H9 (cell line): Measurements from ENCODE around the gene RPL34. TPM values are rescaled to one million over a fixed set of nuclear protein-coding genes. Genes with fewer than 3 reads are reported as not detected.
"Not testable (repeated sequence)": the region's sequence is repeated elsewhere in the genome, so short reads cannot be mapped to it uniquely, and the experiment has no call there.

ENCODE experiments used
- DNase-seq: peaks from one replicate; pipeline ENCODE4 v3.0.0-alpha.2; 2017
- H2AFZ ChIP-seq: one replicate; pipeline ENCODE4 v1.6.1; 2013; ENCODE audit warnings: mild to moderate bottlenecking, low read length, control low read depth, moderate library complexity
- H2AK5ac ChIP-seq: 2 replicates; pipeline ENCODE4 v1.6.1; 2013; ENCODE audit warnings: low read length, control low read depth, mixed read lengths; ENCODE audit not compliant: insufficient read length
- H2BK120ac ChIP-seq: one replicate; pipeline ENCODE4 v1.6.1; 2013; ENCODE audit warnings: low read depth, mild to moderate bottlenecking, low read length, control low read depth, inconsistent platforms; ENCODE audit not compliant: poor library complexity, severe bottlenecking
- H2BK12ac ChIP-seq: 2 replicates; pipeline ENCODE4 v1.6.1; 2013; ENCODE audit warnings: low read length, control low read depth, mixed read lengths, low read depth; ENCODE audit not compliant: insufficient read length
- H2BK15ac ChIP-seq: 2 replicates; pipeline ENCODE4 v1.6.1; 2013; ENCODE audit warnings: low read depth, low read length, control low read depth
- H2BK20ac ChIP-seq: one replicate; pipeline ENCODE4 v1.6.1; 2013; ENCODE audit warnings: low read depth, mild to moderate bottlenecking, low read length, control low read depth, inconsistent platforms; ENCODE audit not compliant: poor library complexity, severe bottlenecking
- H2BK5ac ChIP-seq: 2 replicates; pipeline ENCODE4 v1.6.1; 2013; ENCODE audit warnings: low read length, control low read depth, mixed read lengths; ENCODE audit not compliant: insufficient read length
- H3K14ac ChIP-seq: 2 replicates; pipeline ENCODE4 v1.6.1; 2013; ENCODE audit warnings: low read length, control low read depth; ENCODE audit not compliant: insufficient read depth
- H3K18ac ChIP-seq: 2 replicates; pipeline ENCODE4 v1.6.1; 2013; ENCODE audit warnings: low read depth, mild to moderate bottlenecking, mixed read lengths, low read length, control low read depth; ENCODE audit not compliant: insufficient read length
- H3K23ac ChIP-seq: 2 replicates; pipeline ENCODE4 v1.6.1; 2013; ENCODE audit warnings: low read length, control low read depth, mixed read lengths, low read depth; ENCODE audit not compliant: insufficient read length
- H3K23me2 ChIP-seq: 2 replicates; pipeline ENCODE4 v1.6.1; 2013; ENCODE audit warnings: low read depth, mild to moderate bottlenecking, mixed read lengths, low read length, control low read depth; ENCODE audit not compliant: insufficient read length, poor library complexity, severe bottlenecking
- H3K27ac ChIP-seq: 2 replicates; pipeline ENCODE4 v1.5.1; 2013; ENCODE audit warnings: low read length, control low read depth, mixed read lengths, low read depth; ENCODE audit not compliant: insufficient read length
- H3K27me3 ChIP-seq: 2 replicates; pipeline ENCODE4 v1.6.1; 2013; ENCODE audit warnings: low read length, control low read depth, inconsistent platforms; ENCODE audit not compliant: insufficient read depth
- H3K4ac ChIP-seq: 2 replicates; pipeline ENCODE4 v1.6.1; 2013; ENCODE audit warnings: low read depth, mild to moderate bottlenecking, control low read depth, inconsistent platforms, low read length, moderate library complexity
- H3K4me1 ChIP-seq: 2 replicates; pipeline ENCODE4 v1.6.1; 2013; ENCODE audit warnings: low read length, control low read depth, inconsistent platforms; ENCODE audit not compliant: insufficient read depth
- H3K4me2 ChIP-seq: 2 replicates; pipeline ENCODE4 v1.6.1; 2013; ENCODE audit warnings: low read length, control low read depth, mixed read lengths; ENCODE audit not compliant: insufficient read length, insufficient read depth
- H3K56ac ChIP-seq: 2 replicates; pipeline ENCODE4 v1.6.1; 2013; ENCODE audit warnings: low read depth, mild to moderate bottlenecking, mixed read lengths, low read length, control low read depth; ENCODE audit not compliant: insufficient read length
- H3K79me1 ChIP-seq: 2 replicates; pipeline ENCODE4 v1.6.1; 2013; ENCODE audit warnings: low read depth, mild to moderate bottlenecking, moderate library complexity, low read length, control low read depth, inconsistent platforms; ENCODE audit not compliant: insufficient read depth, poor library complexity, severe bottlenecking
- H3K79me2 ChIP-seq: 2 replicates; pipeline ENCODE4 v1.6.1; 2013; ENCODE audit warnings: low read length, control low read depth, inconsistent platforms; ENCODE audit not compliant: insufficient read depth
- H3K9ac ChIP-seq: 2 replicates; pipeline ENCODE4 v1.6.1; 2013; ENCODE audit warnings: low read length, control low read depth, mixed read lengths; ENCODE audit not compliant: insufficient read length; ENCODE audit errors: extremely low read depth
- H3K9me3 ChIP-seq: one replicate; pipeline ENCODE4 v1.6.1; 2013; ENCODE audit warnings: low read depth, low read length, inconsistent platforms; ENCODE audit not compliant: control insufficient read depth
- H3T11ph ChIP-seq: one replicate; pipeline ENCODE4 v1.6.1; 2013; ENCODE audit warnings: mild to moderate bottlenecking, low read length, control low read depth, inconsistent platforms
- H4K20me1 ChIP-seq: one replicate; pipeline ENCODE4 v1.6.1; 2013; ENCODE audit not compliant: control insufficient read depth, insufficient read length, insufficient read depth
- H4K5ac ChIP-seq: 2 replicates; pipeline ENCODE4 v1.6.1; 2013; ENCODE audit warnings: low read depth, mild to moderate bottlenecking, mixed read lengths, low read length, control low read depth; ENCODE audit not compliant: insufficient read length
- H4K8ac ChIP-seq: replicated peaks from 2 replicates; pipeline ENCODE4 v1.6.1; 2013; ENCODE audit warnings: low read length, control low read depth, mixed read lengths, low read depth; ENCODE audit not compliant: insufficient read length
- H4K91ac ChIP-seq: 2 replicates; pipeline ENCODE4 v1.6.1; 2013; ENCODE audit warnings: low read depth, mild to moderate bottlenecking, moderate library complexity, mixed read lengths, low read length, control low read depth; ENCODE audit not compliant: insufficient read length
- H3K27ac Mint-ChIP-seq, 3 experiments: 2 replicates in 2 of 3; 3 replicates in 1 of 3; pipeline ENCODE4 v1.8.0; 2020 to 2021; ENCODE audit warnings: mixed read lengths in 3 of 3, mild to moderate bottlenecking in 1 of 3, moderate library complexity in 1 of 3
- H3K27me3 Mint-ChIP-seq: 2 replicates; pipeline ENCODE4 v1.8.0; 2021; ENCODE audit warnings: low read depth, mild to moderate bottlenecking, moderate library complexity, mixed read lengths
- H3K36me3 Mint-ChIP-seq, 3 experiments: 2 replicates in 2 of 3; 3 replicates in 1 of 3; pipeline ENCODE4 v1.8.0; 2020 to 2021; ENCODE audit warnings: low read depth in 3 of 3, mixed read lengths in 3 of 3; ENCODE audit not compliant: insufficient read depth in 1 of 3
- H3K4me1 Mint-ChIP-seq, 2 experiments: 2 replicates each; pipeline ENCODE4 v1.8.0; 2020; ENCODE audit warnings: mixed read lengths in 2 of 2
- H3K4me3 Mint-ChIP-seq, 2 experiments: 2 replicates in 1 of 2; 3 replicates in 1 of 2; pipeline ENCODE4 v1.8.0; 2020 to 2021; ENCODE audit warnings: mild to moderate bottlenecking in 2 of 2, mixed read lengths in 2 of 2, moderate library complexity in 1 of 2
- H3K9me3 Mint-ChIP-seq, 2 experiments: 2 replicates in 1 of 2; 3 replicates in 1 of 2; pipeline ENCODE4 v1.8.0; 2020; ENCODE audit warnings: mild to moderate bottlenecking in 2 of 2, mixed read lengths in 2 of 2, moderate library complexity in 1 of 2
- CTCF ChIP-seq: fragments of 200-600 bp; sonication (generic); conservative IDR thresholded peaks from 3 replicates; pipeline ENCODE4 v1.8.0; 2021; ENCODE audit warnings: antibody characterized with exemption, mild to moderate bottlenecking
- whole genome bisulfite sequencing: extraction: QIAGEN DNeasy Blood & Tissue Kit; methylation state at CpG from one replicate; pipeline ENCODE4 v1.1.7; 2013; ENCODE audit warnings: missing lambda C conversion rate, low lambda C conversion rate, mixed read lengths; ENCODE audit not compliant: insufficient read length; ENCODE audit errors: extremely low coverage; 5-methylcytosine and 5-hydroxymethylcytosine counted together
- total RNA-seq: library from RNA; stranded (reverse); gene quantifications from 2 replicates; pipeline ENCODE4 v1.2.1, GENCODE V29; 2021

The RPL34 gene
- total RNA-seq, 1 experiment from 2014 or later: 1,375 TPM

- H3K18ac ChIP-seq: no peak overlapping the region
- no peak overlapping the region for H2AK5ac ChIP-seq
- no peak overlapping the region for H3K9ac ChIP-seq
- no peak overlapping the region for H2AFZ ChIP-seq
- H3K4me1 ChIP-seq: no peaks in the 10 kb centered on the region; the same call in 1 of the 2 replicates
- H3K23me2 ChIP-seq: no peaks in the 10 kb centered on the region
- no peak for TF ChIP-seq CTCF
- no peak overlapping the region for H4K5ac ChIP-seq
- H3K4ac ChIP-seq: no peak overlapping the region
- H4K8ac ChIP-seq: no peak overlapping the region
- H2BK12ac ChIP-seq: no peak overlapping the region
- no peak overlapping the region for H3K27ac ChIP-seq
- no peak overlapping the region for H2BK120ac ChIP-seq
- H3K9me3 ChIP-seq: no peaks in the 10 kb centered on the region
- no peak overlapping the region for H3K56ac ChIP-seq
- no peak overlapping the region for H3K4me3 Mint-ChIP-seq
- no peak overlapping the region for H3K4me2 ChIP-seq
- peaks cover 4% of the 10 kb centered on the region; the same call in 1 of the 2 replicates for H3K27me3 ChIP-seq
- no peak overlapping the region for H3K23ac ChIP-seq
- H3K27me3 Mint-ChIP-seq: peaks cover 68% of the 10 kb centered on the region
- H2BK5ac ChIP-seq: no peak overlapping the region
- H4K20me1 ChIP-seq: no peaks in the 10 kb centered on the region
- no peak overlapping the region for H3T11ph ChIP-seq
- no peaks in the 10 kb centered on the region for H3K36me3 Mint-ChIP-seq
- no peak overlapping the region for H2BK15ac ChIP-seq
- H4K91ac ChIP-seq: no peak overlapping the region
- no peaks in the 10 kb centered on the region for H3K79me2 ChIP-seq
- no peaks in the 10 kb centered on the region for H3K79me1 ChIP-seq
- no peak overlapping the region; a peak in 1 of 7 replicates for H3K27ac Mint-ChIP-seq
- DNase-seq: no peak
- H3K14ac ChIP-seq: no peak overlapping the region
- no peaks in the 10 kb centered on the region; a peak in 1 of 5 replicates for H3K9me3 Mint-ChIP-seq
- peaks cover 9 to 27% of the 10 kb centered on the region in 2 experiments for H3K4me1 Mint-ChIP-seq
- WGBS: no CpG with 5 or more reads among the region's 2 CpGs
- no peak overlapping the region for H2BK20ac ChIP-seq
Observed at GRCh38 chr4:108592674-108592986, 27.7 kb upstream of the RPL34 start.

- H3K79me2 ChIP-seq, H4K91ac ChIP-seq, H2AK5ac ChIP-seq, H3K9me3 Mint-ChIP-seq, H3K27ac ChIP-seq, H3K9ac ChIP-seq, H3K23ac ChIP-seq, H4K5ac ChIP-seq, H3K56ac ChIP-seq, H4K8ac ChIP-seq, DNase-seq, H2BK15ac ChIP-seq, H3K23me2 ChIP-seq, H3K4me3 Mint-ChIP-seq, H3K4me2 ChIP-seq, H2BK5ac ChIP-seq, H3K36me3 Mint-ChIP-seq, H2AFZ ChIP-seq, H3K79me1 ChIP-seq, H3K4me1 ChIP-seq, H3K27me3 ChIP-seq, H2BK12ac ChIP-seq, H3K4ac ChIP-seq, H3K9me3 ChIP-seq, H2BK120ac ChIP-seq, H3K18ac ChIP-seq, H3T11ph ChIP-seq, H3K14ac ChIP-seq, H3K27ac Mint-ChIP-seq, H4K20me1 ChIP-seq, H2BK20ac ChIP-seq: not testable (repeated sequence)
- peaks cover 9 to 20% of the 10 kb centered on the region in 2 experiments for H3K4me1 Mint-ChIP-seq
- peaks cover 58% of the 10 kb centered on the region for H3K27me3 Mint-ChIP-seq
- no CpG with 5 or more reads among the region's 21 CpGs for WGBS
Observed at GRCh38 chr4:108594296-108594695, 26.1 kb upstream of the RPL34 start.
